Sigmoid colon (tissue), 7 donors: ENCODE results near the gene RNF7. TPM values are rescaled to one million over a fixed set of nuclear protein-coding genes. Genes with fewer than 3 reads are reported as not detected.
"Not testable (repeated sequence)": the region's sequence is repeated elsewhere in the genome, so short reads cannot be mapped to it uniquely, and the experiment has no call there.

Experiments
- DNase-seq: peaks from one replicate; pipeline ENCODE4 v3.0.0-alpha.2; 2019
- H3K27ac ChIP-seq, 4 donors: fragments of 200-600 bp; sonication (generic); one replicate each; pipeline ENCODE4 v1.5.1; 2016 to 2019; ENCODE audit warnings: mild to moderate bottlenecking in 1 of 4
- H3K27me3 ChIP-seq, 3 donors: fragments of 200-600 bp; sonication (generic); one replicate each; pipeline ENCODE4 v1.5.1; 2019; ENCODE audit warnings: mild to moderate bottlenecking in 1 of 3
- H3K36me3 ChIP-seq, 4 donors: fragments of 200-600 bp; sonication (generic); one replicate each; pipeline ENCODE4 v1.5.1; 2016 to 2019
- H3K4me1 ChIP-seq, 4 donors: fragments of 200-600 bp; sonication (generic); one replicate each; pipeline ENCODE4 v1.5.1; 2017 to 2019
- H3K4me3 ChIP-seq, 4 donors: fragments of 200-600 bp; sonication (generic); one replicate each; pipeline ENCODE4 v1.5.1; 2017 to 2019; ENCODE audit warnings: mild to moderate bottlenecking in 2 of 4, moderate library complexity in 1 of 4
- H3K9me3 ChIP-seq, 4 donors: fragments of 200-600 bp in 3 of 4; sonication (generic) in 3 of 4; one replicate each; pipeline versions ENCODE4 v1.5.1 to v1.6.1; 2013 to 2019
- CTCF ChIP-seq, 4 experiments: fragments of 450-650 bp in 3 of 4; fragments of 200-600 bp in 1 of 4; IDR thresholded peaks; one replicate each; pipeline ENCODE4 v1.5.1; 2016 to 2019; ENCODE audit warnings: antibody characterized with exemption in 4 of 4, mild to moderate bottlenecking in 3 of 4, moderate library complexity in 2 of 4
- EP300 ChIP-seq, 4 donors: sonication (generic); formaldehyde crosslinking; IDR thresholded peaks; one replicate each; pipeline ENCODE4 v1.6.1; 2017; ENCODE audit warnings: antibody characterized with exemption in 4 of 4
- POLR2A ChIP-seq, 2 donors: fragments of 450-650 bp; IDR thresholded peaks; one replicate each; pipeline ENCODE4 v1.6.1; 2016; ENCODE audit warnings: antibody characterized with exemption in 2 of 2, mild to moderate bottlenecking in 2 of 2, moderate library complexity in 2 of 2
- POLR2AphosphoS5 ChIP-seq, 4 donors: sonication (generic); formaldehyde crosslinking; IDR thresholded peaks; one replicate each; pipeline ENCODE4 v1.6.1; 2017; ENCODE audit warnings: antibody characterized with exemption in 4 of 4
- WGBS, 2 donors: extraction: QIAGEN DNeasy Blood & Tissue Kit; methylation state at CpG; one replicate each; pipeline ENCODE4 v1.1.7; 2013; 5-methylcytosine and 5-hydroxymethylcytosine counted together
- intact Hi-C: fragments of 100-400 bp; cut with DNase I; formaldehyde crosslinking; loops from one replicate; pipeline ENCODE4 v1.15.1; 2023
- polyA plus RNA-seq, 3 donors: library from polyadenylated mRNA; stranded (reverse); fragments of 200-250 nt; gene quantifications; one replicate each; pipeline ENCODE4 v1.2.3, GENCODE V29; 2013
- total RNA-seq, 4 donors: library from RNA; depleted of rRNA; stranded (reverse); fragments of >200 nt; gene quantifications; one replicate each; pipeline ENCODE4 v1.1.0, GENCODE V29; 2016
- donor health status: healthy with polysubstance abuse.
- donor health status: Bipolar disorder and iron deficiency.
- donor health status: healthy.

Gene RNF7
- total and polyA plus RNA-seq, 7 donors = 87.2 to 292 (median 139) TPM

GRCh38 chr3:141783632-141784031, 45.5 kb downstream of the RNF7 start:
- H3K4me1 ChIP-seq = no peaks in the 10 kb centered on the region
- intact Hi-C loops = no loop called here
- DNase-seq = no peak

GRCh38 chr3:141784096-141784495, 46.0 kb downstream of the RNF7 start:
- Histone ChIP-seq H3K4me3 (no peak overlapping the region), H3K4me1 (no peaks in the 10 kb centered on the region), H3K27ac (no peak overlapping the region), H3K9me3 (no peaks in the 10 kb centered on the region), H3K27me3 (no peaks in the 10 kb centered on the region), H3K36me3 (no peaks in the 10 kb centered on the region)
- DNase-seq = no peak
- 90 to 91% methylated on average over 8 of the region's 8 CpGs for WGBS, 2 donors
- TF ChIP-seq EP300 (IDR thresholded peaks at IDR 0.05) = no peak
- no peak for TF ChIP-seq CTCF (IDR thresholded peaks at IDR 0.05)
- TF ChIP-seq POLR2AphosphoS5 (IDR thresholded peaks at IDR 0.05) = no peak
- TF ChIP-seq POLR2A (IDR thresholded peaks at IDR 0.05) = no peak
- intact Hi-C loops = no loop called here

More at GRCh38 chr3:141783632-141784031, 45.5 kb downstream of the RNF7 start:
- TF ChIP-seq EP300 (IDR thresholded peaks at IDR 0.05) = no peak
- no peak for TF ChIP-seq POLR2AphosphoS5 (IDR thresholded peaks at IDR 0.05)
- no peak for TF ChIP-seq POLR2A (IDR thresholded peaks at IDR 0.05)
- no peak for TF ChIP-seq CTCF (IDR thresholded peaks at IDR 0.05)
- 92% methylated on average over 6 of the region's 6 CpGs for WGBS, 2 donors
- no peak overlapping the region for H3K4me3 ChIP-seq
- H3K27me3 ChIP-seq = no peaks in the 10 kb centered on the region
- no peaks in the 10 kb centered on the region for H3K36me3 ChIP-seq
- no peak overlapping the region for H3K27ac ChIP-seq
- H3K9me3 ChIP-seq = no peaks in the 10 kb centered on the region

- no peak overlapping the region for H3K4me3 ChIP-seq
- TF ChIP-seq POLR2A (IDR thresholded peaks at IDR 0.05) (no peak), CTCF (IDR thresholded peaks at IDR 0.05) (no peak), POLR2AphosphoS5 (IDR thresholded peaks at IDR 0.05) (no peak), EP300 (IDR thresholded peaks at IDR 0.05) (no peak)
- H3K4me1 ChIP-seq = no peaks in the 10 kb centered on the region
- H3K27ac ChIP-seq = no peak overlapping the region
- DNase-seq = no peak
- no peaks in the 10 kb centered on the region for H3K27me3 ChIP-seq
- intact Hi-C loops = no loop called here
- no peaks in the 10 kb centered on the region for H3K36me3 ChIP-seq
- WGBS, 2 donors = 83 to 84% methylated on average over 2 of the region's 2 CpGs
- no peaks in the 10 kb centered on the region for H3K9me3 ChIP-seq
Measured at GRCh38 chr3:141784531-141784930, 46.4 kb downstream of the RNF7 start.

- WGBS, 2 donors = 87 to 90% methylated on average over 4 of the region's 4 CpGs
- no peaks in the 10 kb centered on the region for H3K4me1 ChIP-seq
- H3K9me3 ChIP-seq = no peaks in the 10 kb centered on the region
- TF ChIP-seq POLR2A (IDR thresholded peaks at IDR 0.05) = no peak
- TF ChIP-seq POLR2AphosphoS5 (IDR thresholded peaks at IDR 0.05) = no peak
- no peak for TF ChIP-seq EP300 (IDR thresholded peaks at IDR 0.05)
- TF ChIP-seq CTCF (IDR thresholded peaks at IDR 0.05) = no peak
- H3K36me3 ChIP-seq = no peaks in the 10 kb centered on the region
- no peak overlapping the region for H3K27ac ChIP-seq
- intact Hi-C loops = no loop called here
- no peak overlapping the region for H3K4me3 ChIP-seq
- DNase-seq = no peak
- no peaks in the 10 kb centered on the region for H3K27me3 ChIP-seq
Measured at GRCh38 chr3:141788149-141788548, 50.1 kb downstream of the RNF7 start.

GRCh38 chr3:141788750-141789149, 50.7 kb downstream of the RNF7 start:
- H3K4me3 ChIP-seq, H3K27me3 ChIP-seq, intact Hi-C loops, H3K27ac ChIP-seq, H3K9me3 ChIP-seq, H3K36me3 ChIP-seq, H3K4me1 ChIP-seq, DNase-seq: not testable (repeated sequence)
- WGBS, 2 donors = 94 to 96% methylated on average over 5 of the region's 5 CpGs
